ENCODE measurements around the gene SERAC1.

The SERAC1 gene

GRCh38 chr6:158122048-158122447 lies 46.0 kb downstream of the SERAC1 start:
- no peak for DNase-seq (ENCODE audit: low spot score)

GRCh38 chr6:158121335-158121734 lies 46.7 kb downstream of the SERAC1 start:
- DNase-seq (ENCODE audit: low spot score): peak; percentile 36

GRCh38 chr6:158118886-158119285 lies 49.2 kb downstream of the SERAC1 start:
- DNase-seq (ENCODE audit: low spot score): no peak

GRCh38 chr6:158115508-158115907 lies 52.6 kb downstream of the SERAC1 start:
- DNase-seq (ENCODE audit: low spot score): no peak

- no peak for DNase-seq (ENCODE audit: low spot score)
Measured at GRCh38 chr6:158115102-158115501, 53.0 kb downstream of the SERAC1 start.

- no peak for DNase-seq (ENCODE audit: low spot score)
Measured at GRCh38 chr6:158113802-158114201, 54.3 kb downstream of the SERAC1 start.

- DNase-seq (ENCODE audit: low spot score): no peak
Measured at GRCh38 chr6:158111987-158112386, 56.1 kb downstream of the SERAC1 start.

GRCh38 chr6:158110986-158111385 lies 57.1 kb downstream of the SERAC1 start:
- DNase-seq (ENCODE audit: low spot score): no peak

GRCh38 chr6:158109748-158110147 lies 58.3 kb downstream of the SERAC1 start:
- no peak for DNase-seq (ENCODE audit: low spot score)

GRCh38 chr6:158104696-158105095 lies 63.4 kb downstream of the SERAC1 start:
- no peak for DNase-seq (ENCODE audit: low spot score)

- no peak for DNase-seq (ENCODE audit: low spot score)
Measured at GRCh38 chr6:158103228-158103627, 64.8 kb downstream of the SERAC1 start.

- DNase-seq (ENCODE audit: low spot score): no peak
Measured at GRCh38 chr6:158095671-158096070, 72.4 kb downstream of the SERAC1 start.

- DNase-seq (ENCODE audit: low spot score): no peak
Measured at GRCh38 chr6:158095031-158095430, 73.0 kb downstream of the SERAC1 start.

GRCh38 chr6:158092806-158093205 lies 75.3 kb downstream of the SERAC1 start:
- DNase-seq (ENCODE audit: low spot score): no peak

GRCh38 chr6:158087224-158087867 lies 80.7 kb downstream of the SERAC1 start:
- DNase-seq (ENCODE audit: low spot score): no peak

- no peak for DNase-seq (ENCODE audit: low spot score)
Measured at GRCh38 chr6:158086504-158087223, 81.4 kb downstream of the SERAC1 start.

GRCh38 chr6:158086054-158086503 lies 82.0 kb downstream of the SERAC1 start:
- no peak for DNase-seq (ENCODE audit: low spot score)

GRCh38 chr6:158085261-158086053 lies 82.6 kb downstream of the SERAC1 start:
- no peak for DNase-seq (ENCODE audit: low spot score)

- no peak for DNase-seq (ENCODE audit: low spot score)
Measured at GRCh38 chr6:158083455-158084325, 84.4 kb downstream of the SERAC1 start.

GRCh38 chr6:158081657-158081935 lies 86.5 kb downstream of the SERAC1 start:
- DNase-seq (ENCODE audit: low spot score): no peak

GRCh38 chr6:158080849-158081656 lies 87.0 kb downstream of the SERAC1 start:
- no peak for DNase-seq (ENCODE audit: low spot score)
